Breast epithelium (tissue), 4 donors: Measurements from ENCODE around the gene ACOX3. TPM values are rescaled to one million over a fixed set of nuclear protein-coding genes. Genes with fewer than 3 reads are reported as not detected.
A peak's percentile ranks its signal among the peaks of the same experiment; 100 is the strongest.

ENCODE experiments used
- DNase-seq, 2 donors: peaks; one replicate each; pipeline ENCODE4 v3.0.0-alpha.2; 2019; ENCODE audit warnings: low spot score in 2 of 2
- H3K27ac ChIP-seq, 2 donors: fragments of 200-600 bp; sonication (generic) in 1 of 2; one replicate each; pipeline ENCODE4 v1.5.1; 2016 to 2019; ENCODE audit warnings: mild to moderate bottlenecking in 1 of 2
- H3K27me3 ChIP-seq, 2 donors: fragments of 200-600 bp; sonication (generic) in 1 of 2; one replicate each; pipeline versions ENCODE4 v1.5.1 to v1.6.0; 2017 to 2019; ENCODE audit warnings: control low read depth in 1 of 2, mild to moderate bottlenecking in 1 of 2
- H3K36me3 ChIP-seq: fragments of 200-600 bp; one replicate; pipeline ENCODE4 v1.5.1; 2019
- H3K4me1 ChIP-seq, 2 donors: fragments of 200-600 bp; sonication (generic); one replicate each; pipeline ENCODE4 v1.5.1; 2016 to 2019; ENCODE audit warnings: control low read depth in 1 of 2
- H3K4me3 ChIP-seq, 3 donors: fragments of 200-600 bp; sonication (generic); 1 replicate in 2 of 3; 2 replicates in 1 of 3; pipeline ENCODE4 v1.5.1; 2016 to 2019; ENCODE audit warnings: mild to moderate bottlenecking in 3 of 3, moderate library complexity in 2 of 3
- H3K9me3 ChIP-seq, 2 donors: fragments of 200-600 bp; sonication (generic) in 1 of 2; one replicate each; pipeline ENCODE4 v1.5.1; 2016 to 2019; ENCODE audit warnings: control low read depth in 1 of 2
- CTCF ChIP-seq, 3 donors: fragments of 450-650 bp; IDR thresholded peaks; one replicate each; pipeline ENCODE4 v1.5.1; 2016 to 2017; ENCODE audit warnings: antibody characterized with exemption in 3 of 3, mild to moderate bottlenecking in 3 of 3, moderate library complexity in 3 of 3
- POLR2A ChIP-seq: fragments of 450-650 bp; IDR thresholded peaks from one replicate; pipeline ENCODE4 v1.6.1; 2016; ENCODE audit warnings: antibody characterized with exemption, mild to moderate bottlenecking, moderate library complexity
- POLR2AphosphoS5 ChIP-seq, 3 donors: sonication (generic); formaldehyde crosslinking; IDR thresholded peaks; one replicate each; pipeline ENCODE4 v1.6.1; 2017; ENCODE audit warnings: antibody characterized with exemption in 3 of 3
- intact Hi-C: fragments of 100-400 bp; cut with DNase I; formaldehyde crosslinking; loops from one replicate; pipeline ENCODE4 v1.15.1; 2023; ENCODE audit warnings: low total_unique reads
- total RNA-seq, 3 donors: library from RNA; depleted of rRNA; stranded (reverse); fragments of >200 nt; gene quantifications; one replicate each; pipeline ENCODE4 v1.1.0, GENCODE V29; 2016

ACOX3 gene
- total RNA-seq, 3 donors from 2014 or later = 24.0 to 69.4 (median 47.9) TPM

GRCh38 chr4:8323947-8324555 is 116.5 kb downstream of the ACOX3 start:
- H3K4me1 ChIP-seq = no peaks in the 10 kb centered on the region
- TF ChIP-seq POLR2AphosphoS5 (IDR thresholded peaks at IDR 0.05) = no peak
- peak in 1 of 2 donors; percentile 42 for DNase-seq
- peaks cover 0 to 5% of the 10 kb centered on the region in 2 donors for H3K9me3 ChIP-seq
- H3K27ac ChIP-seq = no peak overlapping the region
- intact Hi-C loops = no loop called here
- H3K4me3 ChIP-seq = no peak overlapping the region
- H3K27me3 ChIP-seq = no peaks in the 10 kb centered on the region
- no peaks in the 10 kb centered on the region for H3K36me3 ChIP-seq

DNA sequence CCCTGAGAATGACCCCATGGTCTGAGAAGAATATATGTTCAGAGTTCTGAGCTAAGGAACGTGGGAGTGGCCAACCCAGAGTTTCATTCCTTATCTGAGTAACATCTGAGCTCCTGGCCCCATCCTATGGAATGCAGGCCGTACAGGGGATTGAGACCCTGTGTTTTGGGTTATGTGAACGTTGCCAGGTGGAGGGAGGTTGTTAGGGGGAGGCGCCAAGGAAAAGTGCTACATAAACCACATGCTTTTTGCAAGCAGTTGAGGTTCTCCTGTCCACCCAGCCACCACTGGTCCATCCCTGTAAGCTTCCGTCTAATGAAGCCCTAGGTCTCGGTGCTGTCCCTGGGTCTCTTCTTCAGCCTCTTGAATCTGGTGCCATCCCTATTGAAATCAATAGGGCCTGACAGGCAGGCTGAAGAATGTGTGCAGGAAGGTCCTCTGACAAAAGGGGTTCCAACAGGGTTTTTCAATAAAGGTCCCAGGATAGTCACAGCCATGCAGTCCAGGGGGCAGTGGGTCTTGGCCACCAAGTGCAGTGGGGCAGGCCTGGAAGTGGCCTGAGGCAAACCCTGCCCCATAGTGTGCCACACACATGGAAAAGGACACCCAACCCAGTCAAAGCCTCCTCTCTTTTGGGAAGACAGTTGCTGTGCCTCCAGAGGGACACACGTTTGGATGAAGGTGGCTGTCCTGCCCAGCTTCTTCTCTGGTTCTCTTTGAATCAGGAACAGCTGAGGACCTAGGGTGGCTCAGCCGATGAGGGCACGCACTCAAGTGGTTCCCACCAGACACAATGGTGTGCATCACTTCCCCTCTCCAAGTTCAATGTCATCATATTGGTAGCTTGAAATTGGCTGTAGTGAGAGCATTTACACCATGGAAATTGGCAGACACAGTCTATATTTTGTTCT is 117.5 kb downstream of the ACOX3 start:
- no peak overlapping the region for H3K4me3 ChIP-seq
- TF ChIP-seq POLR2AphosphoS5 (IDR thresholded peaks at IDR 0.05) (no peak), POLR2A (no peak), CTCF (IDR thresholded peaks at IDR 0.05) (no peak)
- DNase-seq = no peak
- H3K36me3 ChIP-seq = no peaks in the 10 kb centered on the region
- H3K27me3 ChIP-seq = no peaks in the 10 kb centered on the region
- no peaks in the 10 kb centered on the region for H3K4me1 ChIP-seq
- no peak overlapping the region for H3K27ac ChIP-seq
- intact Hi-C loops = no loop called here
- H3K9me3 ChIP-seq = peaks cover 0 to 5% of the 10 kb centered on the region in 2 donors

GRCh38 chr4:8321771-8322170 is 118.8 kb downstream of the ACOX3 start:
- Histone ChIP-seq H3K4me3 (no peak overlapping the region), H3K27ac (no peak overlapping the region), H3K9me3 (peaks cover 0 to 5% of the 10 kb centered on the region in 2 donors), H3K36me3 (no peaks in the 10 kb centered on the region), H3K4me1 (no peaks in the 10 kb centered on the region), H3K27me3 (no peaks in the 10 kb centered on the region)
- TF ChIP-seq CTCF (IDR thresholded peaks at IDR 0.05) (no peak), POLR2A (no peak), POLR2AphosphoS5 (IDR thresholded peaks at IDR 0.05) (no peak)
- intact Hi-C loops = no loop called here
- no peak for DNase-seq

DNA sequence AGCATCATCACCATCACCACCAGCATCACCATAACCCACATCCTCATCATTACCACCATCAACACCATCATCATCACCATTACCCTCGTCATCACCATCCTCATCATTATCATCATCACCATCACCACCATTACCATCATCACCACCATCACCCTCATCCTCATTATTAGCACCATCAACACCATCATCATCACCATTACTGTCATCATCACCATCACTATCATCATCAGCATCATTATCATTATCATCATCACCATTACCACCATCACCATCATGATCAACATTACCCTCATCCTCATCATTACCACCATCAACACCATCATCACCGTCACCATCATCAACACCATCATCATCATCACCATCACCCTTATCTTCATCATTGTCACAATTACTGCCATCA is 119.3 kb downstream of the ACOX3 start:
- Histone ChIP-seq H3K9me3 (peaks cover 0 to 5% of the 10 kb centered on the region in 2 donors), H3K36me3 (no peaks in the 10 kb centered on the region), H3K4me1 (no peaks in the 10 kb centered on the region), H3K27me3 (no peaks in the 10 kb centered on the region), H3K4me3 (no peak overlapping the region), H3K27ac (no peak overlapping the region)
- no peak for TF ChIP-seq CTCF (IDR thresholded peaks at IDR 0.05)
- TF ChIP-seq POLR2A = no peak
- no peak for TF ChIP-seq POLR2AphosphoS5 (IDR thresholded peaks at IDR 0.05)
- DNase-seq = no peak
- intact Hi-C loops = no loop called here

DNA sequence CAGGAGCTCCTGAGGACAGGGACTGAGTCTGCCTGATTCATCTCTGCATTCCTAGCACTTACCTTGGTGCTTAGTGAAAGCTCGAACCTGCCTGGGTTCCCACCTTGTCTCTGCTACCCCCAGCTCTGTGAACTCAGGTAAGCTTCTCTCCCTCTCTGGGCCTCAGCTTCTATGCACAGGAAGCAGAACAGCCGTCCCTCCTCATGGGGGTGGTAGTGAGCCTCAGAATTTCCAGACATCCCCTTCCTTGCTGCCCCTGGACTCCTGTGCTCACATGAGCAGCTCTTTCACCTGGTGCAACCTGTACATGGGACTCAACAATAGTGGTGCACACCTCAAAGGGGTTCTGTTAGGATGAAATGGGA is 120.2 kb downstream of the ACOX3 start:
- no peak for DNase-seq
- Histone ChIP-seq H3K27me3 (no peaks in the 10 kb centered on the region), H3K9me3 (peaks cover 0 to 5% of the 10 kb centered on the region in 2 donors), H3K36me3 (no peaks in the 10 kb centered on the region), H3K27ac (peak overlapping the region in 1 of 2 donors; percentile 69), H3K4me3 (no peak overlapping the region), H3K4me1 (peaks cover 0 to 5% of the 10 kb centered on the region in 2 donors)
- no peak for TF ChIP-seq CTCF (IDR thresholded peaks at IDR 0.05)
- TF ChIP-seq POLR2AphosphoS5 (IDR thresholded peaks at IDR 0.05) = no peak
- no peak for TF ChIP-seq POLR2A
- intact Hi-C loops = no loop called here
